Testis (tissue), 2 donors: ENCODE results near the gene HAGH.

Source experiments
- CTCF ChIP-seq, 3 experiments: fragments of 450-650 bp in 2 of 3; fragments of 200-600 bp in 1 of 3; sonication (generic) in 1 of 3; IDR thresholded peaks; one replicate each; pipeline ENCODE4 v1.5.1; 2016 to 2019; ENCODE audit warnings: antibody characterized with exemption in 3 of 3, mild to moderate bottlenecking in 2 of 3, moderate library complexity in 1 of 3
- POLR2A ChIP-seq: fragments of 450-650 bp; IDR thresholded peaks from one replicate; pipeline ENCODE4 v1.6.1; 2017; ENCODE audit warnings: antibody characterized with exemption, mild to moderate bottlenecking, moderate library complexity

GRCh38 chr16:1863681-1864460 is 37.2 kb upstream of the HAGH start:
- TF ChIP-seq CTCF (IDR thresholded peaks at IDR 0.05), result peak in 1 of 3 experiments; percentile 71
- no peak for TF ChIP-seq POLR2A
